ENCODE data around the gene PSAPL1.

Gene PSAPL1

GRCh38 chr4:7384003-7384928 is 50.5 kb downstream of the PSAPL1 start:
- Histone ChIP-seq H3K9me3 (ENCODE audit: insufficient read depth, low read depth, low read length) (peaks cover 9% of the 10 kb centered on the region), H3K9ac (ENCODE audit: low read length) (no peak overlapping the region), H4K8ac (ENCODE audit: low read depth, low read length) (no peak overlapping the region), H3K4ac (ENCODE audit: low read depth, low read length) (no peak overlapping the region), H3K23ac (ENCODE audit: low read length) (no peak overlapping the region), H3K27ac (ENCODE audit: low read depth, low read length) (no peak overlapping the region), H3K4me2 (ENCODE audit: low read length) (no peak overlapping the region), H4K12ac (ENCODE audit: low read depth, low read length) (no peak overlapping the region), H2AK5ac (ENCODE audit: low read length) (no peak overlapping the region), H3K14ac (ENCODE audit: low read length) (no peak overlapping the region), H3K4me1 (ENCODE audit: control insufficient read depth in 1 of 2, insufficient read depth in 2 of 2, low read length in 2 of 2) (no peaks in the 10 kb centered on the region), H3K4me3 (ENCODE audit: low read depth, low read length) (peak overlapping the region; percentile 23), H3K27me3 (ENCODE audit: insufficient read depth, low read length) (no peaks in the 10 kb centered on the region), H3K79me1 (ENCODE audit: low read length) (no peaks in the 10 kb centered on the region), H3K36me3 (ENCODE audit: control insufficient read depth in 1 of 2, insufficient read depth in 2 of 2, low read length in 2 of 2) (no peaks in the 10 kb centered on the region), H4K91ac (ENCODE audit: low read depth, low read length) (no peak overlapping the region), H3K79me2 (ENCODE audit: control insufficient read depth, insufficient read depth, low read length, poor library complexity) (no peaks in the 10 kb centered on the region), H2BK12ac (ENCODE audit: low read length) (no peak overlapping the region), H2BK5ac (ENCODE audit: low read depth, low read length, poor library complexity) (no peak overlapping the region), H2AFZ (ENCODE audit: insufficient read depth, low read length, poor library complexity) (no peak overlapping the region), H3K18ac (ENCODE audit: low read length) (no peak overlapping the region), H2BK120ac (ENCODE audit: insufficient read depth, low read length, poor library complexity) (no peak overlapping the region)
- WGBS (ENCODE audit: extremely low coverage, insufficient coverage, insufficient read length), result no CpG with 5 or more reads among the region's 28 CpGs
- no peak for DNase-seq

DNA sequence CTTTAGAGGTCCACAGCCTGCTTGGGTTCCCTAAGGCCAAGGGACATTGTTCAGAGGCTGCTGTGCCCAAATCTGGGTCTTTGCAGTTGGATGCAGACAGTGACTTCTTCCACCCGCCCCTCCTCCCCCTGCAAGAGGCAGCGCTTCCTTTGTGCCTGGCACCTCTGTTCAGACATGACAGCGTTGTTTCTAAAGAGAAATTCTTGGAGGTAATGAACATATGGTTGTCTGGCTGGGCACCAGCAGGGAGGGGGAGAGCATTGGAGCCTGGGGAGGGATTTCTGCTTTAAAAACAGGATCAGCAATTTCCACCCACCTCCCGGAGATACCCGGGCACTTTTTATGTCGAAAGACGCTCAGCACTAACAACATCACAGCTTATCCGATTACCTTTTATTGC is 51.5 kb downstream of the PSAPL1 start:
- H2AK5ac ChIP-seq (ENCODE audit: low read length), result no peak overlapping the region
- no peak overlapping the region for H3K23ac ChIP-seq (ENCODE audit: low read length)
- no peak overlapping the region for H4K91ac ChIP-seq (ENCODE audit: low read depth, low read length)
- H2BK12ac ChIP-seq (ENCODE audit: low read length), result no peak overlapping the region
- H3K36me3 ChIP-seq (ENCODE audit: control insufficient read depth in 1 of 2, insufficient read depth in 2 of 2, low read length in 2 of 2), result no peaks in the 10 kb centered on the region
- H3K79me1 ChIP-seq (ENCODE audit: low read length), result no peaks in the 10 kb centered on the region
- H3K4me3 ChIP-seq (ENCODE audit: low read depth, low read length), result no peak overlapping the region
- no peak overlapping the region for H2BK5ac ChIP-seq (ENCODE audit: low read depth, low read length, poor library complexity)
- H2AFZ ChIP-seq (ENCODE audit: insufficient read depth, low read length, poor library complexity), result no peak overlapping the region
- H3K27me3 ChIP-seq (ENCODE audit: insufficient read depth, low read length), result no peaks in the 10 kb centered on the region
- H3K4me2 ChIP-seq (ENCODE audit: low read length), result no peak overlapping the region
- DNase-seq, result no peak
- no peak overlapping the region for H2BK120ac ChIP-seq (ENCODE audit: insufficient read depth, low read length, poor library complexity)
- H3K9me3 ChIP-seq (ENCODE audit: insufficient read depth, low read depth, low read length), result peaks cover 11% of the 10 kb centered on the region
- H4K12ac ChIP-seq (ENCODE audit: low read depth, low read length), result no peak overlapping the region
- H3K14ac ChIP-seq (ENCODE audit: low read length), result no peak overlapping the region
- H3K79me2 ChIP-seq (ENCODE audit: control insufficient read depth, insufficient read depth, low read length, poor library complexity), result no peaks in the 10 kb centered on the region
- H3K4me1 ChIP-seq (ENCODE audit: control insufficient read depth in 1 of 2, insufficient read depth in 2 of 2, low read length in 2 of 2), result no peaks in the 10 kb centered on the region
- WGBS (ENCODE audit: extremely low coverage, insufficient coverage, insufficient read length), result no CpG with 5 or more reads among the region's 8 CpGs
- no peak overlapping the region for H3K27ac ChIP-seq (ENCODE audit: low read depth, low read length)
- no peak overlapping the region for H3K9ac ChIP-seq (ENCODE audit: low read length)
- no peak overlapping the region for H3K18ac ChIP-seq (ENCODE audit: low read length)
- H3K4ac ChIP-seq (ENCODE audit: low read depth, low read length), result no peak overlapping the region
- H4K8ac ChIP-seq (ENCODE audit: low read depth, low read length), result no peak overlapping the region

DNA sequence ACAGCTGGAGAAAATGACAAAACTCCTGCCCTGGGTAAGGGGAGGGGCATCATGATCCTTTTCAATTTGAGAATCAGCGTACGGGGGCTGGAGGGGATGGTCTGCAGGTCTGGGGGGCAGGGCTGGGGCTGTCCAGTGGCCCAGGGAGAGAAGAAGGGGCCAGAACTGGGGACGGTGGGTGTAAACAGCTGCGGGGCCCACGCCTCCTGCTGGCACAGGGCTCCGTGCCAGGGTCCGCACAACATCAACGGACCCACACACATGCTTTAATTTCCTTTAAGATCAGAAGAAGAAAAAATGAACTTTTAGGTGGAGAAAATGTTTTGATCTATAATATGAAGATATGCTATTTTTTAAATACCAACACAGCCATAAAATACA is 52.1 kb downstream of the PSAPL1 start:
- H3K4me2 ChIP-seq (ENCODE audit: low read length), result no peak overlapping the region

GRCh38 chr4:7381890-7382633 is 52.7 kb downstream of the PSAPL1 start:
- no peak overlapping the region for H3K4me2 ChIP-seq (ENCODE audit: low read length)
- H3K9ac ChIP-seq (ENCODE audit: low read length), result no peak overlapping the region
- H2AK5ac ChIP-seq (ENCODE audit: low read length), result no peak overlapping the region
- no peak overlapping the region for H2BK120ac ChIP-seq (ENCODE audit: insufficient read depth, low read length, poor library complexity)
- H3K27ac ChIP-seq (ENCODE audit: low read depth, low read length), result no peak overlapping the region
- H2BK5ac ChIP-seq (ENCODE audit: low read depth, low read length, poor library complexity), result no peak overlapping the region
- no peaks in the 10 kb centered on the region for H3K79me2 ChIP-seq (ENCODE audit: control insufficient read depth, insufficient read depth, low read length, poor library complexity)
- DNase-seq, result no peak
- H4K8ac ChIP-seq (ENCODE audit: low read depth, low read length), result no peak overlapping the region
- H2BK12ac ChIP-seq (ENCODE audit: low read length), result no peak overlapping the region
- H3K4me1 ChIP-seq (ENCODE audit: control insufficient read depth in 1 of 2, insufficient read depth in 2 of 2, low read length in 2 of 2), result no peaks in the 10 kb centered on the region
- no peak overlapping the region for H4K12ac ChIP-seq (ENCODE audit: low read depth, low read length)
- no peaks in the 10 kb centered on the region for H3K36me3 ChIP-seq (ENCODE audit: control insufficient read depth in 1 of 2, insufficient read depth in 2 of 2, low read length in 2 of 2)
- H3K23ac ChIP-seq (ENCODE audit: low read length), result no peak overlapping the region
- peaks cover 6% of the 10 kb centered on the region for H3K9me3 ChIP-seq (ENCODE audit: insufficient read depth, low read depth, low read length)
- no peak overlapping the region for H3K4ac ChIP-seq (ENCODE audit: low read depth, low read length)
- no CpG with 5 or more reads among the region's 9 CpGs for WGBS (ENCODE audit: extremely low coverage, insufficient coverage, insufficient read length)
- H3K27me3 ChIP-seq (ENCODE audit: insufficient read depth, low read length), result no peaks in the 10 kb centered on the region
- H3K14ac ChIP-seq (ENCODE audit: low read length), result no peak overlapping the region
- H3K79me1 ChIP-seq (ENCODE audit: low read length), result no peaks in the 10 kb centered on the region
- no peak overlapping the region for H3K4me3 ChIP-seq (ENCODE audit: low read depth, low read length)
- H4K91ac ChIP-seq (ENCODE audit: low read depth, low read length), result no peak overlapping the region
- H2AFZ ChIP-seq (ENCODE audit: insufficient read depth, low read length, poor library complexity), result no peak overlapping the region
- H3K18ac ChIP-seq (ENCODE audit: low read length), result no peak overlapping the region

More for the DNA sequence above, 52.1 kb downstream of the PSAPL1 start:
- Histone ChIP-seq H3K36me3 (ENCODE audit: control insufficient read depth in 1 of 2, insufficient read depth in 2 of 2, low read length in 2 of 2) (no peaks in the 10 kb centered on the region), H4K12ac (ENCODE audit: low read depth, low read length) (no peak overlapping the region), H2BK12ac (ENCODE audit: low read length) (no peak overlapping the region), H4K8ac (ENCODE audit: low read depth, low read length) (no peak overlapping the region), H3K23ac (ENCODE audit: low read length) (no peak overlapping the region), H3K27ac (ENCODE audit: low read depth, low read length) (no peak overlapping the region), H2BK5ac (ENCODE audit: low read depth, low read length, poor library complexity) (no peak overlapping the region), H3K4me1 (ENCODE audit: control insufficient read depth in 1 of 2, insufficient read depth in 2 of 2, low read length in 2 of 2) (no peaks in the 10 kb centered on the region), H3K9ac (ENCODE audit: low read length) (no peak overlapping the region), H3K9me3 (ENCODE audit: insufficient read depth, low read depth, low read length) (peaks cover 7% of the 10 kb centered on the region), H2AK5ac (ENCODE audit: low read length) (no peak overlapping the region), H3K4me3 (ENCODE audit: low read depth, low read length) (no peak overlapping the region), H3K4ac (ENCODE audit: low read depth, low read length) (no peak overlapping the region), H2BK120ac (ENCODE audit: insufficient read depth, low read length, poor library complexity) (no peak overlapping the region), H2AFZ (ENCODE audit: insufficient read depth, low read length, poor library complexity) (no peak overlapping the region), H3K79me2 (ENCODE audit: control insufficient read depth, insufficient read depth, low read length, poor library complexity) (no peaks in the 10 kb centered on the region), H3K79me1 (ENCODE audit: low read length) (no peaks in the 10 kb centered on the region), H3K14ac (ENCODE audit: low read length) (no peak overlapping the region), H4K91ac (ENCODE audit: low read depth, low read length) (no peak overlapping the region), H3K27me3 (ENCODE audit: insufficient read depth, low read length) (no peaks in the 10 kb centered on the region), H3K18ac (ENCODE audit: low read length) (no peak overlapping the region)
- DNase-seq, result no peak
- no CpG with 5 or more reads among the region's 8 CpGs for WGBS (ENCODE audit: extremely low coverage, insufficient coverage, insufficient read length)
